ENCODE results near the gene PNMA8A. TPM values are rescaled to one million over a fixed set of nuclear protein-coding genes. Genes with fewer than 3 reads are reported as not detected.

The PNMA8A gene, protein sequence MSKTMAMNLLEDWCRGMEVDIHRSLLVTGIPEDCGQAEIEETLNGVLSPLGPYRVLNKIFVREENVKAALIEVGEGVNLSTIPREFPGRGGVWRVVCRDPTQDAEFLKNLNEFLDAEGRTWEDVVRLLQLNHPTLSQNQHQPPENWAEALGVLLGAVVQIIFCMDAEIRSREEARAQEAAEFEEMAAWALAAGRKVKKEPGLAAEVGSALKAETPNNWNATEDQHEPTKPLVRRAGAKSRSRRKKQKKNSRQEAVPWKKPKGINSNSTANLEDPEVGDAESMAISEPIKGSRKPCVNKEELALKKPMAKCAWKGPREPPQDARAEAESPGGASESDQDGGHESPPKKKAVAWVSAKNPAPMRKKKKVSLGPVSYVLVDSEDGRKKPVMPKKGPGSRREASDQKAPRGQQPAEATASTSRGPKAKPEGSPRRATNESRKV
- total RNA-seq: 10.3 and 11.8 TPM in 2 replicates

- H3K36me3 ChIP-seq (ENCODE audit: control insufficient read depth, insufficient read depth, low read length): no peaks in the 10 kb centered on the region
- no peaks in the 10 kb centered on the region for H3K27me3 ChIP-seq (ENCODE audit: control insufficient read depth, insufficient read depth, low read length)
- no peak for TF ChIP-seq CTCF (IDR thresholded peaks at IDR 0.05; ENCODE audit: insufficient read depth, low read length, poor library complexity, severe bottlenecking)
- no peak for DNase-seq (ENCODE audit: low read depth)
- peak within 1 kb of the TSS; percentile 42 for H3K4me3 ChIP-seq (ENCODE audit: low read depth, low read length)
These were observed at the start of gene PNMA8A for GRCh38 chr19:46471116-46471733. PNMA8A (minus strand) TSS chr19:46471563; CDS start chr19:46471035, 528 bp downstream.

- Histone ChIP-seq H3K27me3 (ENCODE audit: control insufficient read depth, insufficient read depth, low read length) (no peaks in the 10 kb centered on the region), H3K36me3 (ENCODE audit: control insufficient read depth, insufficient read depth, low read length) (no peaks in the 10 kb centered on the region), H3K4me3 (ENCODE audit: low read depth, low read length) (no peak overlapping the region)
- DNase-seq (ENCODE audit: low read depth): no peak
- no peak for TF ChIP-seq CTCF (IDR thresholded peaks at IDR 0.05; ENCODE audit: insufficient read depth, low read length, poor library complexity, severe bottlenecking)
These were observed 49.3 kb upstream of the PNMA8A start for GRCh38 chr19:46520616-46521015.

- Histone ChIP-seq H3K27me3 (ENCODE audit: control insufficient read depth, insufficient read depth, low read length) (peaks cover 3% of the 10 kb centered on the region), H3K36me3 (ENCODE audit: control insufficient read depth, insufficient read depth, low read length) (no peaks in the 10 kb centered on the region), H3K4me3 (ENCODE audit: low read depth, low read length) (no peak overlapping the region)
- TF ChIP-seq CTCF (IDR thresholded peaks at IDR 0.05; ENCODE audit: insufficient read depth, low read length, poor library complexity, severe bottlenecking): no peak
- no peak for DNase-seq (ENCODE audit: low read depth)
These were observed 46.1 kb upstream of the PNMA8A start for GRCh38 chr19:46517471-46517870.

GRCh38 chr19:46515879-46516350 is 44.6 kb upstream of the PNMA8A start:
- peak; percentile 65 for TF ChIP-seq CTCF (IDR thresholded peaks at IDR 0.05; ENCODE audit: insufficient read depth, low read length, poor library complexity, severe bottlenecking)
- H3K27me3 ChIP-seq (ENCODE audit: control insufficient read depth, insufficient read depth, low read length): peaks cover 3% of the 10 kb centered on the region
- no peak for DNase-seq (ENCODE audit: low read depth)
- H3K4me3 ChIP-seq (ENCODE audit: low read depth, low read length): no peak overlapping the region
- no peaks in the 10 kb centered on the region for H3K36me3 ChIP-seq (ENCODE audit: control insufficient read depth, insufficient read depth, low read length)

DNA sequence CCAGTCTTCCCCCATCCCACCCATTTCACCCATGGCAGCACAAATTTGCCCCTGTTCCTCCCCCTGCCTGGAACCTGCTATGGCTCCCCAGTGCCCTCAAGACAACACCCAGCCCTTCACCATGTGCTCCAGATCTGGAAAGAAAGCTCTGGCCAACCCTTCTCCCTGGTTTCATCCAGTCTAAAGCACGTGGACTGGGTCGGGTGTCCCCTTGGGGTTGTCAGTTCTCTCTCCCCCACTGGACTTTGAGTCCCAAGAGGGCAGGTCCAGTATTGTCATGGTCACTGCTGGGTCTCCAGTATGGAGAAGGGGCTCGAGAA is 43.9 kb upstream of the PNMA8A start:
- TF ChIP-seq CTCF (IDR thresholded peaks at IDR 0.05; ENCODE audit: insufficient read depth, low read length, poor library complexity, severe bottlenecking): no peak
- DNase-seq (ENCODE audit: low read depth): no peak
- Histone ChIP-seq H3K4me3 (ENCODE audit: low read depth, low read length) (no peak overlapping the region), H3K27me3 (ENCODE audit: control insufficient read depth, insufficient read depth, low read length) (peaks cover 3% of the 10 kb centered on the region), H3K36me3 (ENCODE audit: control insufficient read depth, insufficient read depth, low read length) (no peaks in the 10 kb centered on the region)
